ENCODE results near the gene UBL7.
"Not testable (repeated sequence)": the region's sequence is repeated elsewhere in the genome, so short reads cannot be mapped to it uniquely, and the experiment has no call there.

Gene UBL7

DNA sequence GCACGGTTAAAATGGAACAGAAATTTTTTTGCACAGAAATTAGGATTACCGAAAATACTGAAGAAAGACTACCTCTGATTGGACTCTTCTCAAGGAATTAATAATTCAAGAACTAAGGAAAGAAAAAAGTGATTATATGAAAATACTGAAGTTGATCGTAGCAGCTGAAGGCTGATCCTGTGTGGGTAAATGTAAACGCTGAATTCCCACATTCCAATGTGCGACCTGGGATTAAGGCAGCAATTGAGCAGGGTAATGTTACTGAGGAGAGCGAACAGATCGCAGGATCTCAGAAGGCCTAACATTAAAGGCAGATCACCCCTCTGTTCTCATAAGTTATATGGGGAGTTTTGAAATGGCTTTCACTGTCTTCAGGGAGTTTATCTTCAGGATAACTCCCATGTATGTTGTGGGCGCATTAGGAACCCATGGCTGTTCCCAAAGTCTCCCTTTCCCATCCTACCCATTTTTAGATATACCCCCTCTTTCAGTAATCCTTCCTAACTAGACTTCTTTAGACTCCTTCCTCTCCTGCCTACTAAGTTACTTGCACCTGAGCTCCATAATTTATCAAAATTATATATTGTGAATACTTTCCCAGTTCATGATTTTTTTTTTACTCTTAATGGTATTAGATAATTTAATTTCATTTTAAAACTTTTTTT is 1.0 kb upstream of the UBL7 start:
- DNase-seq: no peak

DNA sequence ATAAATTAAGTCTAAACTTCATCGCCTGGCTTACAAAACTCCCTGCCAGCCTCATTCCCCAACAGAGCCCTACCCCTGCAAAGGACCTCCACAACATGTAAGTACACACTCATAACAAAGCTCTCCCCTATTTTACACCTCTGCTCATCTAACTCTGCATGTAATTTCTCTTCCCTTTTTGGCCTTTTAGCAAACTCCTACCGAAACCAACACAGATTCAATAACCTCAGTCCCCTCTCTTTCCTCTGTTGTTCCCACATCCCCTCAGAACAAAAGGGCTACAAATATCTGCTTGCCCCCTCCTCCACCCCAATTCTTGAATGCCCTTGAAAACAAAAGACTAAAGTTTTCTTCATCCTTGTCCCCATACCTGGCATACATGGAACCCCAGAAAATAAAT is 662 bp downstream of the UBL7 start:
- no peak for DNase-seq

DNA sequence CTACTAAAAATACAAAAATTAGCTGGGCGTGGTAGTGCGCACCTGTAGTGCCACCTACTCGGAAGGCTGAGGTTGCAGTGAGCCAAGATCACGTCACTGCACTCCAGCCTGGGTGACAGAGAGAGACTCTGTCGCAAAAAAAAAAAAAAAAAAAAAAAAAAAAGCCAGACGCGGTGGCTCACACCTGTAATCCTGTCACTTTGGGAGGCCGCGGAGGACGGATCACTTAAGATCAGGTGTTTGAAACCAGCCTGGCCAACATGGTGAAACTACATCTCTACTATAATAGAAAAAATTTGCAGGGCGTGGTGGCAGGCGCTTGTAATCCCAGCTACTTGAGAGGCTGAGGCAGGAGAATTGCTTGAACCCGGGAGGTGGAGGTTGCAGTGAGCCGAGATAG is 1.2 kb downstream of the UBL7 start:
- not testable (repeated sequence) for DNase-seq

DNA sequence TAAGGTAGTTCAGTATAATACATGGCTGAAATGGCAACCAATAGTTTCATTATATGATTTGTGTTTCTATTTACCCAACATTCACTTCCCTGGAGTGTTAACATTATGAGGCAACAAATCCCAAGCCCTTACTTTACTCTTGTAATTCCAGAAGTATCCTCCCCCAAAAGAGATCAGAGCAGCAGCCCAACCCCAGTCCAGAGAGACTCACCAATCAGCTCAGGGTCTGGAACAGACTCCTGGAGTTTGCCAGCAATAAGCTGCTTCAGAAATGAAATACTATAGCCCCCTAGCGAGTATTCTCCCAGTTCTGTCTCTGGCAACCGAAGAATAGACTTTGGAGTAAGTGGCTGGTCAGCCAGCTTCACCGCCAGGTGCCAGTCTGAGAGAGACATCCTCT is 2.5 kb downstream of the UBL7 start:
- DNase-seq: no peak

DNA sequence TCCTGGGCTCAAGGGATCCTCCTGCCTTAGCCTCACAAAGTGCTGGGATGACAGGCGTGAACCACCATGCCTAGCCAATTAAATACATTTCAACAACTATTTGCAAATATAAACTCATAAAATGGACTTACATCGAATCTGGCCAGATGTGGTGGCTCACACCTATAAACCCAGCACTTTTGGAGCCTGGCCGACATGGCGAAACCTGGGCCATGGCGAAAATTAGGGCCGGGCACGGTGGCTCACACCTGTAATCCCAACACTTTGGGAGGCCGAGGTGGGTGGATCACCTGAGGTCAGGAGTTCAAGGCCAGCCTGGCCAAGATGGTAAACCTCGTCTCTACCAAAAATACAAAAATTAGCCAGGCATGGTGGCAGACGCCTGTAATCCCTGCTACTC is 3.9 kb downstream of the UBL7 start:
- not testable (repeated sequence) for DNase-seq

DNA sequence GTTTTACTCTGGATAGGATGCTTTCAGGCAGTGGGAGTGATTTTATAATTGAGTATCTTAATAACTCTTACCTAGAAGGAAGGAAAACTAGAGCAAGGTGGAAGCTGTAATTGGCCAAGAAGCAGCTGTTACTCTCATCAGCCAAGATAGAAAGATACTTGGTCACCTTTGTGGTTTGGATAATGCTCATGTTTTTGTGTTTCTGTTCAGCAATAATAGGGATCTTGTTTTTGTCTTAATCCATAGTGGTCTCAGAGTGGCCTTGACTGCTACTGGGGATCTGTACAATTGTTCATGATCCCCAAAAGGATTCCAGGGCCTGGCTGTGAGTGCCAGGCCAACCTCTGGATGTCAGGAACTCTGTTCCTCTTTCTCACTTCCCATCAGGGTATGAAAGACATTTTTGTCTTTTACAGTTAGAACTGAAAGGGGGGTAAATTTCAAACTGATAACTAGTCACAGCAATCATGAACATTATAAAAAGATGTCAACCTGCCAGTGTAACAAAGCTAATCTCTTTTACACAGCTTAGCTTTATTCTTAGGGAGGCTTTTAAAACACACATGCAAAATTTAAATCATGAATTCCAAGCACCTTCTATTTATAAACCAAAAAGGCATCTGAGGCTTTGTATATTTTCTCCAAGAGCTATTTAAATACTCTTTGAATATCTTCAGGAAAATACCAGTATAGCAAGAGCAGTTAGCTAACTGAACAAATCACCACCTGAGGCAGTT is 6.0 kb downstream of the UBL7 start:
- no peak for DNase-seq

DNA sequence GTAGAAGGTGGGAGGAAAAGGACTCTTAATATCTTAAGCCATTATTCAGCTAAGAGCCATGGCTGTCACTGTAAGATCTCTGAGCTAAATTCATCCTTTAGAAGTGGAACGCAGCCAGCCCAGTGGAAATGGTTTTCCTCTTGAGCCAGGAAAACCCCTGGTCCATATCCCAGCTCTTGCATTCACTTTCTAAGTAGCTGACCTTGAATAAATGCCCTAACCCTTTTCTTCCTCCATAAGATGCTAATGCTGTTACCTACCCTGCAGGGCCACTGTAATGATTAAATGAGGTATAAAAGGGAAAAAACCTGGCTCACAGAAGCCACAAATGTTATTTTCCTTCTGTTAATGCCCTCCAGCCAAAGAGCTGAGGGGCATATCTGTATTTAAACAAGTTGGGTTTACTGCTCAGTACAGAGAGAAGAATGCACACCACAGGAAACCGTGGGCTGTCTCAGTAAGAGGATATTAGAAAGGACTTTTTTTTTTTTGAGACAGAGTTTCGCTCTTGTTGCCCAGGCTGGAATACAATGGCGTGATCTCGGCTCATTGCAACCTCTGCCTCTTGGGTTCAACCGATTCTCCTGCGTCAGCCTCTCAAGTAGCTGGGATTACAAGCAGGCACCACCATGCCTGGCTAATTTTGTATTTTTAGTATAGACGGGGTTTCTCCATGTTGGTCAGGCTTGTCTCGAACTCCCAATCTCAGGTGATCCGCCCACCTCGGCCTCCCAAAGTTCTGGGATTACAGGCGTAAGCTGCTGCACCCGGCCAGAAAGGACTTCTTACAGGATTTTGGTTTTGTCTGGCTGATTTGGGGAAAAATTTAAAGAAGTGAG is 6.8 kb downstream of the UBL7 start:
- DNase-seq: no peak

DNA sequence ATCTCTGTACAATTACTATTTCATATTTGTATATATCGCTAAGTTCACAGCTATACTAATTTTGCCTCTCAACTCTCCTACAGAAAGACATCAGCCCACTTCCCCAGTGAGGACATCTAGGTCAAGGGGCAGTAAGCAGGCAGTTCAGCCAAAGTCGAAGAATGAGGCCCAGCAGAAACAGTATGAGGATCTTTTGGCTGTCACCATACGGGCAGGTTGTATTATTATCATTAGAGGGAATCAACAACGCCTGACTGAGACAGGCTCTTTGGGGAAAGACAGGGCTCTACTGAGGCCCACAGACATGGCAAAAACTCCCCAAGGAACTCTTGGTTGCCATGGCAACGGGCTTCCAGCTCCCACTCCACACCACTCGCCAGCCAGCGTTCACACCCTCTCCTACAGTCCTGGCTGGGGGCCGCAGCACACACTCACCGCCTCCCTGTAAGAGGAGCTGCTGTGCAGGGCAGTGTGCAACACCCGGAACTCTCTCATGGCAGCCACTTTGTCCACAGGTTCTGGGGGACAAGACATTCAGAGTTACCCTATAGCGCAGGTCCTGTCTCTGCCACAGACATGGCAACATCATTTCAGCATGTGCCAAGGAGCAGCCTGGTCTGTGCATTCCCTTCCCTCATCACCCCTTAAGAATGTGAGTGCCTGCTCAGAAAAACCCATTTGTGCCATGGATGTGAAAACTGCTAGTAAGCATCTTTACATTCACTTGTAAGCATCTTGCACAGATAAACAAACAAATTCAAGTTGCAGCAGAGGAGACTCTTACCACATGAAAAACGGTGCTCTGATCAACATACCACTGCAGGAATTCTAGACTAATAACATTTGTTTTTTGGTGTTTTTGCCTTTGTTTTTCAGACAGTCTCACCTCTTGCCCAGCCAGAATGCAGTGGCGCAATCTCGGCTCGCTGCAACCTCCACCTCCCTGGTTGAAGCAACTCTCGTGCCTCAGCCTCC is 8.8 kb downstream of the UBL7 start:
- DNase-seq: no peak

DNA sequence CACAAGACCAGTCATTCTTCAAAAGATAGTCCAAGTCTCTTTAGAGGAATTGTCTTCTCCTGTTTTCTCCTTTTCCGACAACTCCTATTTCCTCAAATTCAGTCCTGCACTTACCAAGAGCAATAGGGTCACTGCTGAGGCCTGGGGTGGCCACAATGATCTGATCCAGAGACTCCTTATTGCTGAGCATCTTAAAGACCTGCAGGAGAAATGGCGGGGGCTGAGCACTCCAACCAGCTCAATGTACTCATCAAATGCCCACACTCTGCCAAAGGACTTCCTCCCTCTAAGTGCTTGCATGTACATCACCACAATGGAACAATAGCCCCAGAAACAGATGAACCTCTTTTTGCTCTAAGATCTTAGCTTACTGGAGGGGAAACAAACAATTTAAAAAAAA is 9.6 kb downstream of the UBL7 start:
- no peak for DNase-seq

DNA sequence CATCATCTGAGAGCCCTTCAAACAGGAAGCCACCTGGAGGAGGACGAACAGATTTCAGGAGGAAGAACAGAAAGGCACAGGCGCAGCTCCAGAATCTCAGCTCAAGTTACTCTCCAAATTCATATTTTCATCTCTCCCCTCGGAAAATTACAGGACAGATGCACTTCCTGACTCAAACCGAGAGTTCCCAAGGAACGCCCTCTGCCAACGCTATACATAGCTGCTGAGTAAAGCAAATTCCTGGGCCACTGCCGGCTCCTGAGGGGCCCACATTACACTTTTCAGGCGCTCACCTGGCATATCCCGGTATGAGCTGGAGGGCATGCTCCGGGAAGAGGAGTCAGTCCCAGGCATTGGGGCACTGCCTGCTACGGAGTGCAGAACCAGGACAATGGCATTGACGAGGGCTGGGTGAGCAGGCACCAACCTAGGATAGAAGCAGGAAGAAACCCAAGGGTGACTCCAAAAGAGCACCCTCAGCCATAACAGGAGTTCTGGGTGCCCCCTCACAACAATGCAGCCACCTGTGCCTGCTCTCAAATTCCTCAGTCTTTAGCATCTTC is 11.2 kb downstream of the UBL7 start:
- no peak for DNase-seq

DNA sequence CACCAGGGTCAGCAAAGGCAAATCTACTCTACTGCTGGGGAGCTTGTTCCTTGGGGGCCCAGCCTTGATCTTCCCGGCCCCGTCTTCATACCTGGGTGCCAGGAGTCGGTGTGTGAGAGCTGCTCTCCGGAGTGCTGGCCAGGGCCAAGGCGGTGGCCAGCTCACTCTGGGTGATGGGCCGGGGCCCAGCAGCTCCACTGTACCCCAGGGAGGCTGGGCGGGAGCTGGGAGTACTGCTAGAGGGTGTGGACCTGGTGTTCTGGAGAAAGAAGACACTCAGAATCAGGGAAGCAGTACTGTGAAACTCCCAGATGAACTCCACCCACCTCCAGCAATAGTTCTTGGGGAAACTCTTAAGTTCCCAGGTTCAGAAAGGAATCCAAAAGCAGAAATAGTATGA is 11.9 kb downstream of the UBL7 start:
- no peak for DNase-seq

DNA sequence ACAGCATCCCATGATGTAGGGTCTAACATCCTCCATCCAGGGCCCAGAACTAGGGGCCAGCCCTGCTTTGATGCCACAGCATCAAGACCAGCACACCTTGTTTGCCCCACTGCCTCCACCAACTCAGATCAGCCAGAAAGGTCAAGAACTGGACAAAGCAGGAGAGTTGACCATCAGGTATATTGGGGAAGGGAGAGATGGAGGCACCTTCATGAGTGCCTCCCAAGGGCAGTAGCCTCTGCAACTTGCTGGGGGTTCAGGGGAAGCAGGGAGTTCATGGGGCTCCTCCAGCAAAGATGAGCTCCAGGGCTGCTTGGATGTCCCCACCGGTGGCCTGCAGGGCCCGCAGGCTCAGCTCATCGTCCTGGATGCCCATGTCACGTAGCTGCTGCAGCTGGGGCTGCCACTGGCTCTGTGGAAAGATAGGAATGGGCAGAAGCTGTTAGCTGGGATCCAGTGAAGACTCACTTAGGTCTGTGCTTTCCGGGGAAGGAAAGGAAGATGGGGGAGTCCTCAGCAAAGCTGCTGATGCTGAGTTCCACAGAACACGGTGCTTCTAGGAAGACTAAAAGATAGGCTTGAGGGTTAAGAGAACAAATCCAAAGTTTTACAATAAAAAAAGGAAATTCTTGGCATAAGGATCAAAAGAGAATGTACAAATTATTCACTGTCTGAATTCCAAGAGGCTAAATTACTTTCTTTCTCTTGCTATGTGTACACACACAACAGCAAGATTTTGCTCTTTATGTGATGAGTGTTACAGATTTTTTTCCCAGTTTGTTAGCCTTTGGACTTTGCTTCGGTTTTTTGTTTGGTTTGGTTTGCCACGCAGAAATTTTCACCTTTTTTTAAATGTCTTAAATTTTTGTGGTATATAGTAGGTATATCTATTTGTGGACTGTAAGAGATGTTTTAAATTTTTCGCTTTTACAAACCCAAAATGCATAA is 14.9 kb downstream of the UBL7 start:
- DNase-seq: no peak

DNA sequence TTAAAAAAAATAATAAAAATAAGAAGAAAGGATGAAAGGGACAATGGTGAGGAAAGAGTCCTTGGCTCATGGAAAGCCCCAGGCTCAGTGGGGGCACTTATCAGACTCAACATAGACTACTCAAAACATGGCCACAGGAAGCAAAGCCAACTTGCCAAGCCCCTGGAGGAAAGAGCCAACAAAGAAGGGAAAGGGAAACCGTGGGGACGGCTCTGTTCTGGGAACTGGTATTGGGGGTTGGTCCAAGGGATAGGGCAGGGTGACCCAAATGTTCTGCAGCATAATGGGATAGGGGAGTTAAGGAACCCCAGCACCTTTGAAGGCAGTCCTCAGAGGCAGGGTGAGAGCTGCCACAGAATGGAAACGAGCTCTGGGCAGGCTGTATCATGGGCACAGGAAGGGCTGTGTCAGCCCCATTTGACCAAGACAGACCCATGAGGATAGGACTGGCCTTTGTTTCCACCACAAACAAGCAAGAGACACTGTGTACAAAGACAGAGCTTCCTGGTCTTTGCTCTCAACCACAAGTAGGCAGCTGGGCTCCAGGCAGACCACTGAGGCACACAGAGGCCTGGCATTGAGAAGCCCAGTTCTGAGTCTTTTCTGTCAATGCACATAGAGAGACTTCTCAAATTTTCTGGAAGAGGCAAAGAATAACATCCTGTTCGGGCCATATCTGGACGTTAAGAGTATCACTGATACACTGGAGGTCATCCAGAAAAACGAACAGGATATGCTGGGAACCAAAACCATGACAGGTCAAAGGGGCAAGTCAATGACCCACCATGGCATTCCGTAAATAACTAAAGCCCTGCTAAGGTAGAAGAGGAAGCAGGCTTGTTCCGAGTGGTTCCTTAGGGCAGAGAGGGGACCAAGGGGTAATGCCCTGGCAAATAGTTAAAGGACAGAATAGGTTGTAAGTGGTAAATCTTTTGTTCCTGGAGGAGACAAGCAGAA is 16.6 kb downstream of the UBL7 start:
- peak; percentile 22 for DNase-seq

DNA sequence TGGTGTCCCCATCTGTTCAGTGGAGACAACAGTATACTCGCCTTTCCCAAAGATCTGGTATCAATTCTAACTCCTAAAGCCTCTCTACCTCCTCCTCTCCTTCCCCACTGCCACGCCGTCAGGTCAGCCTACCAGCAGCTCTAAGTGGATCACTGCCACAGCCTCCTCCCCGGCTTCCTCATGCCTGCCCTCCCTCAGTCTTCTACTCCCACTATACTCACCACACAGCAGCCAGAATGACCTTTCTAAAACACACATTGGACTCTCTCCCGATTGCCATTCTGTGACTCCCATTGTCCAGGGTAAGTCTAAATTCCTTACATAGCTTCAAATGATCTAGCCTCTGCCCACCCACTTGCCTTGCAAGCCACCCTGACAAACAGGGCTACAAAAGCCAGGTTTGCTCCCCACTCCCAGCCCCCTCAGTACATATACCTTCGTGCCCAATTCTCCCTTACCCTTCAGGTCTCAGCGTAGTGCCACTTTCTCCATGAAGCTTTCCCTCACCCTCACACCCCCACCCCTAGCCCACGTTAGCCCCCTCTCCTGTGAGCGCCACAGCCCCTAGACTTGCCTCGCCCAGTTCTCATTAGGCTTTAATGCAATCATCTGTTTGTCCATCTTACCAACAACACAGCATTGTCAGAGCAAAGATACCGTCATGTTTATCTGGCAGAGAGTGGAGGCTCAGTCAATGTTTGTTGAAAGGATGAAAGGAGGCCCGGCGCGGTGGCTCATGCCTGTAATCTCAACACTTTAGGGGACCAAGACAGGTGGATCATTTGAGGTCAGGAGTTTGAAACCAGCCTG is 17.7 kb downstream of the UBL7 start:
- DNase-seq: no peak

DNA sequence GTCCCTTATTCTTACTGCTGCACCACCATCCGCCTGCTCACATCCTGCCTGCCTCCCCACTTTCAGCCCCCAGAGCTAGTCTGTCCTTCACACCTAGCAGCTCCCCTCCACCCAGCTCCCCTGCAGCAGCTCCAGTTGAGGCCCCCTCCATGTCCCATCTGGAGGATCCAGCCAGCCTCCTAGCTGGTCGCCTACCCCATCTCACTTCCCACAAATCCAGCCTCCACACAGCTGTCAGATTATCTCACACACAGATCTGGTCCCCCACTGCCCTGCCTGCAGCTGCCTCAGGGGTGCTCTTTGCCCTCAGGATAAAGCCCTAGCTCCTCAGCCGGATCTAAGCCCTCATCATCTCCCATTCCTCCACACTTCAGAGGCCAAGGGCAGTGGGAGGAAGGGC is 18.4 kb downstream of the UBL7 start:
- DNase-seq: no peak

DNA sequence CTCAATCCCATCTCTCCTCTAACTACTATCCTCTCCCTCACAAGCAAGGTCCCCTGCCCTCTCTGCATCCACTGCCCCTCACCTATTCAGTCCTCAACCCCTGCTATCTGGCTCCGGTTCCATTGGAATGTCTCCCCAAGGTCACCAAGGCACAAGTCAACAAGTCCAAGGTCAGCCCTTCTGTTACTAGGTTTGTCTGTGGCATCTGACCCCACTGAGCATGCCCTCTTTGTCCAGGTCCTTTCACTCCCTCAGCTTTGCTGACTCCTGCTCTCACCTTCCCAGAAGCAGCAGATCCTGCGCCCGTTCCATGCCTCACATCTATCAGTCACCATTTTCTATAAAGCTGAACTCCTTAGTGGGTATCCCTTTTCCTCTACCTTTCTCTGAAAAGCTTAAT is 18.9 kb downstream of the UBL7 start:
- no peak for DNase-seq

DNA sequence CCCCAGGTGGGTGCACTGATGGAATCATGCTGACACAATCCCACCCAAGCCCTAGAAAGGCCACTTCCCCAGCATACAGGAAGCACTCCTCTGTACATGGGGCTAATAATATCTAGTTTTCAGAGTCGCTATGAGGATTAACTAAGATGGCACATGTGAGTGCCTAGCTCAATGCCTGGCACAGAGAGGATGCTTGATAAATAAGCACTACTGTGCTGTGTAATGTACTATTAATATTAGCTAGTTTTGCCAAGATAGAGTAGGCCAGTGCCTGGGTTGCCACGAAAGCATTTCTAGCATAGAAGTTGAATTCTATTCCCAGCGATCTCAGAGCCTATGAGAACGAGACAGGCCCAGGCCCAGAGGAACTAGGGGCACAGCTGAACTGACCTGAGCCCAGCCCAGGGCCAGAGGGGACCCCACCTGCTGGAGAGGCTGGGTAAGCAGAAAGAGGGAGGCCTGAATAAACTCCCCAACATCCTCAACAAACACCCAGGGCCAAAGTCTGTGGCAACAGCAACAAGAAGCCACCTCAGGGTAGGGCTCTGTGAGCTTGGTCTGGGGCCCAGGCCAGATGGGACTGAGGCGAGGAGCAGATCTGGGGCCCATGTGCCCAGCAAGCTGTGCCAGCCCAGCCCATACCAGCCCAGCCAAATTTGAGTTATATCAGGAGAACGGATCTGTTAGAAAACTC is 19.6 kb downstream of the UBL7 start:
- no peak for DNase-seq

DNA sequence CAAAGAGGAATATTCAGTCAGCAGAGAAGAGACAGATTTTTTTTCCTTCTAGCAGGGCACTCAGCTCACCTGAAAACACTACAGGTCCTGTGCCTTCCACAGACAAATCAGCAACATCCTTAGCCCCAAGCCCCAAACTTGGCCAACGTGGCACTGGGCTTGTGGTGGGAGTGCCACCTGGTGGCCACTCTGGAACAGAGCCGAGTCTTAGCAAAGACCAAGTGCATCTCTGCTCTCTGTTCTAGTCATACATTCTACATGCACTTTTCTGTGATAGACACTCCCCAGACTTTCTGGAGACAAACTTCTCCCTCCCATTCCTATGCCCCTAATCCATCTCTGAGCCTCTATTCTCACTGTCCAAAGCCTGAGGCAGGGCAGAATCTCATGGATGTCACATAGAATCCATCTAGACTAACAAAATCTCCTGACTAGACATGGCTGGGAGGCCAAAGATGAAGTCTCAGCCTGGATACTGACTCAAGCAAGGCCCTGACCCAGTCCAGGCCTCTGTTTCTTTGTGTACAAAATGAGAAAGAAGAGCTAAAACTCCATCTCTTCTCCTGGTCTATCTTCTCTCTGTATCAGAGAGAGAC is 22.1 kb downstream of the UBL7 start:
- DNase-seq: peak; percentile 89

Data from midbrain (tissue), 1 donor.